ENCODE results near the gene POMGNT2. TPM values are rescaled to one million over a fixed set of nuclear protein-coding genes. Genes with fewer than 3 reads are reported as not detected.

POMGNT2 gene
- polyA plus RNA-seq, 1 of the 3 experiments (the other 2 are of a cell fraction), result 20.6 TPM

DNA sequence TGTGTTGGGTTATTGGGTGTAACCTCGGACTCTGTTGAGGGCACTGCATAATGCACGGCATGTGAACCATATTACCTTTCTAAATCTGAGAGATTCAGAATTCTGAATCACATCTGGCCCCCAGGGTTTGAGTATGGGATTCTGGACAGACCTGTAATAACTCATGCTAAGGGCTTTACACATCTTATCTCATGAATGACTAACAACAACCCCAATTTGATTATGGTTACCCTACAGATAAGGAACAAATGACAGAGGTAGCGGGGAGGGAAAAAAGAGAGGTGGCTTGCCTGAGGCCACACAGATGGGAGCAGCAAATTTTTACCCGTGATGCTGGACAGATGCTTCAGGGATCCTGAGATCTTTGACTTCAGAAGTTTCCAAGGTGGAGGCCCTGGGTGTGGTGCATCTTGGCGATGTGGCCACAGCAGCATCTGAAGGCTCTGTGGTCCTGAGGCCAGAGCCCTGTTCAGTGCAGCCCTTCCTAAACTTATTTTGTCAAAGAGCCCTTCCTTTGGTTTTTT, 43.8 kb downstream of the POMGNT2 start (continued):
- no peak for TF ChIP-seq NRF1 (IDR thresholded peaks at IDR 0.05; ENCODE audit: low read depth, low read length)
- no peak for TF ChIP-seq MEF2A (IDR thresholded peaks at IDR 0.05; ENCODE audit: borderline replicate concordance, low read depth)
- TF ChIP-seq ELF1 (IDR thresholded peaks at IDR 0.05), result no peak
- TF ChIP-seq GATA2 (CRISPR knock-in tag; IDR thresholded peaks at IDR 0.05), result peak; percentile 98
- TF ChIP-seq EP300 (IDR thresholded peaks at IDR 0.05; ENCODE audit: borderline replicate concordance in 1 of 2, low read depth in 1 of 2, low read length in 1 of 2), result peak in 1 of 2 experiments; percentile 94; a peak in 2 of 4 replicates
- TF ChIP-seq IRF3 (IDR thresholded peaks at IDR 0.05; ENCODE audit: low read depth, low read length), result no peak

GRCh38 chr3:43061101-43061895, 44.6 kb downstream of the POMGNT2 start:
- ChIA-PET POLR2A (no interaction called here), CTCF (interaction anchor here (0.8 to 1.8 kb wide), 3 partner anchors 99 to 442 kb away, joined by 3 to 6 read pairs (median 3); no protein-coding TSS in a partner anchor)
- WGBS (ENCODE audit: low lambda C conversion rate), result 37% methylated on average over 8 of the region's 8 CpGs
- no peaks in the 10 kb centered on the region for H3K36me3 ChIP-seq (replicated peaks in 1 of 2; ENCODE audit: control insufficient read depth in 1 of 2, insufficient read depth in 2 of 2, low read length in 1 of 2)
- no peaks in the 10 kb centered on the region for H3K9me2 ChIP-seq
- peak; percentile 36 for DNase-seq
- no peaks in the 10 kb centered on the region for H3K9me3 ChIP-seq
- H3K4me2 ChIP-seq, result no peak overlapping the region
- H4K20me1 ChIP-seq (ENCODE audit: insufficient read depth), result no peaks in the 10 kb centered on the region
- no peak overlapping the region for H3K4me3 ChIP-seq (ENCODE audit: low read depth in 2 of 2, low read length in 1 of 2)
- H3K27me3 ChIP-seq (ENCODE audit: insufficient read depth), result no peaks in the 10 kb centered on the region
- no peak overlapping the region for H2AFZ ChIP-seq (ENCODE audit: low read depth)
- H3K27ac ChIP-seq (ENCODE audit: low read depth in 2 of 2, low read length in 1 of 2), result no peak overlapping the region; a peak in 1 of 4 replicates
- peaks cover 0 to 20% of the 10 kb centered on the region in 2 experiments; a peak in 2 of 4 replicates for H3K4me1 ChIP-seq (ENCODE audit: control insufficient read depth in 1 of 2, insufficient read depth in 2 of 2, low read depth in 1 of 2, low read length in 1 of 2)
- no peak for TF ChIP-seq TEAD4 (IDR thresholded peaks at IDR 0.05; ENCODE audit: borderline replicate concordance, insufficient read depth)
- no peak for TF ChIP-seq PBX3 (IDR thresholded peaks at IDR 0.05)
- TF ChIP-seq IRF3 (IDR thresholded peaks at IDR 0.05; ENCODE audit: low read depth, low read length), result no peak
- no peak for TF ChIP-seq NFIC (IDR thresholded peaks at IDR 0.05; ENCODE audit: borderline replicate concordance)
- H3F3A ChIP-seq (replicated peaks; ENCODE audit: insufficient read depth), result no peaks in the 10 kb centered on the region
- H3K79me2 ChIP-seq (ENCODE audit: insufficient read depth), result no peaks in the 10 kb centered on the region
- no peak overlapping the region for H3K9ac ChIP-seq

GRCh38 chr3:43059456-43059855, 46.4 kb downstream of the POMGNT2 start:
- no peak overlapping the region for H3K27ac ChIP-seq (ENCODE audit: low read depth in 2 of 2, low read length in 1 of 2)
- H3K4me1 ChIP-seq (ENCODE audit: control insufficient read depth in 1 of 2, insufficient read depth in 2 of 2, low read depth in 1 of 2, low read length in 1 of 2), result peaks cover 0 to 20% of the 10 kb centered on the region in 2 experiments; a peak in 2 of 4 replicates
- no peak overlapping the region for H3K9ac ChIP-seq
- no peak for TF ChIP-seq FOXM1 (IDR thresholded peaks at IDR 0.05; ENCODE audit: low read depth)
- no peak for TF ChIP-seq GATA2 (CRISPR knock-in tag; IDR thresholded peaks at IDR 0.05)
- no peak for TF ChIP-seq NRF1 (IDR thresholded peaks at IDR 0.05; ENCODE audit: low read depth, low read length)
- TF ChIP-seq, protein P1, sequence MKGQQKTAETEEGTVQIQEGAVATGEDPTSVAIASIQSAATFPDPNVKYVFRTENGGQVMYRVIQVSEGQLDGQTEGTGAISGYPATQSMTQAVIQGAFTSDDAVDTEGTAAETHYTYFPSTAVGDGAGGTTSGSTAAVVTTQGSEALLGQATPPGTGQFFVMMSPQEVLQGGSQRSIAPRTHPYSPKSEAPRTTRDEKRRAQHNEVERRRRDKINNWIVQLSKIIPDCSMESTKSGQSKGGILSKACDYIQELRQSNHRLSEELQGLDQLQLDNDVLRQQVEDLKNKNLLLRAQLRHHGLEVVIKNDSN (IDR thresholded peaks at IDR 0.05; ENCODE audit: borderline replicate concordance, low read depth), result no peak
- no peak for TF ChIP-seq SIN3A (IDR thresholded peaks at IDR 0.05; ENCODE audit: borderline replicate concordance, low read depth, low read length)
- TF ChIP-seq GABPA (IDR thresholded peaks at IDR 0.05; ENCODE audit: low read depth), result no peak
- TF ChIP-seq IRF3 (IDR thresholded peaks at IDR 0.05; ENCODE audit: low read depth, low read length), result no peak
- TF ChIP-seq POLR2AphosphoS5 (IDR thresholded peaks at IDR 0.05; ENCODE audit: low read depth, low read length), result no peak
- TF ChIP-seq CHD2 (IDR thresholded peaks at IDR 0.05; ENCODE audit: low read length, partially characterized antibody), result no peak
- no peak for TF ChIP-seq FOSL2 (IDR thresholded peaks at IDR 0.05; ENCODE audit: borderline replicate concordance, low read depth)
- TF ChIP-seq RXRA (IDR thresholded peaks at IDR 0.05; ENCODE audit: borderline replicate concordance, low read depth), result no peak
- no peak for TF ChIP-seq EP300 (IDR thresholded peaks at IDR 0.05; ENCODE audit: borderline replicate concordance in 1 of 2, low read depth in 1 of 2, low read length in 1 of 2)
- H3F3A ChIP-seq (replicated peaks; ENCODE audit: insufficient read depth), result no peaks in the 10 kb centered on the region
- CTCF ChIA-PET, result interaction anchor here (1.4 kb wide), 1 partner anchor 99 kb away, joined by 3 read pairs; no protein-coding TSS in a partner anchor
- no peak overlapping the region for H3K4me2 ChIP-seq
- no peaks in the 10 kb centered on the region for H3K9me2 ChIP-seq
- no peaks in the 10 kb centered on the region for H3K27me3 ChIP-seq (ENCODE audit: insufficient read depth)
- H3K36me3 ChIP-seq (replicated peaks in 1 of 2; ENCODE audit: control insufficient read depth in 1 of 2, insufficient read depth in 2 of 2, low read length in 1 of 2), result no peaks in the 10 kb centered on the region
- no peaks in the 10 kb centered on the region for H4K20me1 ChIP-seq (ENCODE audit: insufficient read depth)
- H3K9me3 ChIP-seq, result no peaks in the 10 kb centered on the region
- H3K4me3 ChIP-seq (ENCODE audit: low read depth in 2 of 2, low read length in 1 of 2), result no peak overlapping the region
- 14% methylated on average over 1 of the region's 1 CpG for WGBS (ENCODE audit: low lambda C conversion rate)
- DNase-seq, result no peak
- no peaks in the 10 kb centered on the region for H3K79me2 ChIP-seq (ENCODE audit: insufficient read depth)
- no peak overlapping the region for H2AFZ ChIP-seq (ENCODE audit: low read depth)
- POLR2A ChIA-PET, result no interaction called here
